H4 (cell line): Measurements from ENCODE around the gene PITX1. TPM values are rescaled to one million over a fixed set of nuclear protein-coding genes. Genes with fewer than 3 reads are reported as not detected.

ENCODE experiments used
- DNase-seq: peaks from one replicate; pipeline ENCODE4 v3.0.0-alpha.2; 2015; ENCODE audit warnings: low spot score
- total RNA-seq: library from RNA; depleted of rRNA; stranded (reverse); fragments of >200 nt; shearing (Covaris generic); gene quantifications from 2 replicates; pipeline ENCODE4 v1.2.3, GENCODE V29; 2014

The PITX1 gene
- total RNA-seq, 1 experiment from 2014 or later = 27.0 TPM

DNA sequence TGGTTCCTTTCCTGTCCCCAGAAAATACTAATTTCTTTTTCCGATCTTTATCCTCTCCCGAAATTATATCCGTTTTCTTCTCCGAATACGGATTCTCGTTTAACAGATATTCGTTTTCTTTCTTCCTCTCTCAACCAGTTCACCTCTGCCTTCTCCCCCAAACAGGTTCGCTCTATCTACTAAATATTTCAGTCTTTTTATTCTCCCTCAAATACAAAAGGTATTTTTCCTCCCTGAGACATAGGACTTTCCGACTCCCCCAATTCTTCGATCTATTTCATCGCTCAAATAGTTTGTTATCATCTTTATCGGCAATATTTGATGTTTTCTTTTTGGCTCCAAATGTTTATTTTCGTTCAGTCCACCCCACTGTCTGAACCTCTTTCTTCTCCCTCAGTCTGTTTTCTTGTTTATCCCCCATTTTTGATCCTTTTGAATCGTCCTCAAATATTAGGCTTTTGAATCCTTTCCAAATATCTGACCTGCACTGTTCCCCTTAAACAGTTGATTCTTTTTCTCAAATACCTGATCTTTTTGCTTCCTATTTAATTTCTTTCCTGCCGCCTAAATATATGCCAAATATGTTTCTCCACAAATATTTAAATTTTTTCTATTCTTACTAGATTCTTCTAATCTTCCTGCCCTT lies 4.4 kb downstream of the PITX1 start:
- no peak for DNase-seq

DNA sequence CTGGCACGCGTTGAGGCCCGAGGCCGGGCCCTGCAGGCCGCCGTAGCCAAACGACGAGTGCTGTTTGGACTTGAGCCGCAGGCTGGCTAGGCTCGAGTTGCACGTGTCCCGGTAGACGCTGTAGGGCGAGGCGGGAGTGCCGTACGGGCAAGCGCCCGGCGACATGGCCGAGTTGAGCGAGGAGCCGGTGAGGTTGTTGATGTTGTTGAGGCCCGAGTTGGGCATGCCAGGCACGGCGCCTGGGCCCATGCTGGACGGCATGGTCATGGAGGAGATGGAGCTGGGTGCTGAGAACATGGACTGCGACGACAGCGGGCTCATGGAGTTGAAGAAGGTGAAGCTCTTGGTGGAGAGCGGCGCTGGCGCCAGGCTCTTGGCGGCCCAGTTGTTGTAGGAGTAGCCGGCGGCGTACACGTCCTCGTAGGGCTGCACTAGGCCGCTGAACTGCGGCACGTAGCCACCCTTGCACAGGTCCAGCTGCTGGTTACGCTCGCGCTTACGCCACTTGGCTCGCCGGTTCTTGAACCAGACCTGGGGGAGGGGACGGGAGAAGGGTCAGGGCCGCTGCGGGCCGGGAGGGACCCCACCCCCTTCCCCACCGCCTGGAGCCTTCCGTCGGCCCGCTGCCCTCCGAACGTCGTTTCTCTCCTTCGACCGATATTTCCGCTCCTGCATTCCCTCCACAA lies 5.1 kb downstream of the PITX1 start:
- no peak for DNase-seq

DNA sequence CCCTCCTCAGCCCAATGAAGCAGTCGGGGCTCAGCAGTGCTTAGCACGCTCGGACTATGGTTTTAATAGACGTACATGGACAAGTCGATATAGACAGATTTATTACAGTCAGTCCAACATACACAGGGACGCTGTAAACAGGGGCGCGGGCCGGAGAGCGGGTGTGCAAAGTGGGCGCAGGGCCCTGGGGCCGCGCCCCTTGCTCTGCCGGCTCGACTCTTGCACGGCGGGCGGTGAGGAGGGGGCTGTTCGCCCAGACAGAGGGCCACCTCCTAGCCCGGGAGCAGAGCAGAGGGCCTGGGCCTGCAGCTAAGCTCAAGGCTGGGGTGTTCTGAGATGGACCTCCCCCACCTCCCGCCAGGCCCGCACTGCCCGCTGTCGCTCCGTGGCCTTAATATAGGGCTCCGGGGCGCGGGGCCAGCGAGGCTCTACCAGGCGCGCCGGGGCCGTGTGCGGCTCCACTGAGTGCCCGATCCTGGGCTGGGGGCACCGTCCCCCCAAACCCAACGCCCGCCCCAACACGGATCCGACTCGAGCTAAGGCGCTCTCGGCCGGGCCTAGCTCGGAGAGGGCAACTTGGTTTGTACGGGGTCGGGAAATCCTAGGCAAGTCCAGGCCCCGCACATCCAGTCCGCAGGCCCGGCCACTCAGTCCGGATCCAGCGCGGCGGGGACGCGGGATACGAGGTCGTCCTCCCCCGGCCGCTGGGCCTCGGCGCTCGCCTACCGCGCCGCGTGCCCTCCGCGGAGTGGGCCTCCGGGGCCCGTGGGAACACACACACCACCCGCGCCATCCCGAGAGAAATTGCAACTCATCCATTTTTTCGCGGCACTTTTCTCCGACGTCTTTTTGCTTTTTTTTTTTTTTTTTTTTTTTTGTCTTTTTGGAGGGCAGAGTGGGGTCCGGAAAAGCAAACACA lies 6.1 kb downstream of the PITX1 start:
- no peak for DNase-seq

GRCh38 chr5:135027266-135027696 lies 6.7 kb downstream of the PITX1 start:
- no peak for DNase-seq

GRCh38 chr5:135026645-135027265 lies 7.3 kb downstream of the PITX1 start:
- no peak for DNase-seq

- no peak for DNase-seq
These were observed 8.0 kb downstream of the PITX1 start for GRCh38 chr5:135025730-135026644.

- DNase-seq = no peak
These were observed 8.9 kb downstream of the PITX1 start for GRCh38 chr5:135024956-135025729.

- no peak for DNase-seq
These were observed 13.7 kb downstream of the PITX1 start for GRCh38 chr5:135020111-135020895.

- DNase-seq = no peak
These were observed 14.7 kb downstream of the PITX1 start for GRCh38 chr5:135019314-135019713.

GRCh38 chr5:135018457-135018856 lies 15.6 kb downstream of the PITX1 start:
- no peak for DNase-seq

GRCh38 chr5:135016861-135017290 lies 17.2 kb downstream of the PITX1 start:
- no peak for DNase-seq

GRCh38 chr5:135015942-135016341 lies 18.1 kb downstream of the PITX1 start:
- DNase-seq = no peak

DNA sequence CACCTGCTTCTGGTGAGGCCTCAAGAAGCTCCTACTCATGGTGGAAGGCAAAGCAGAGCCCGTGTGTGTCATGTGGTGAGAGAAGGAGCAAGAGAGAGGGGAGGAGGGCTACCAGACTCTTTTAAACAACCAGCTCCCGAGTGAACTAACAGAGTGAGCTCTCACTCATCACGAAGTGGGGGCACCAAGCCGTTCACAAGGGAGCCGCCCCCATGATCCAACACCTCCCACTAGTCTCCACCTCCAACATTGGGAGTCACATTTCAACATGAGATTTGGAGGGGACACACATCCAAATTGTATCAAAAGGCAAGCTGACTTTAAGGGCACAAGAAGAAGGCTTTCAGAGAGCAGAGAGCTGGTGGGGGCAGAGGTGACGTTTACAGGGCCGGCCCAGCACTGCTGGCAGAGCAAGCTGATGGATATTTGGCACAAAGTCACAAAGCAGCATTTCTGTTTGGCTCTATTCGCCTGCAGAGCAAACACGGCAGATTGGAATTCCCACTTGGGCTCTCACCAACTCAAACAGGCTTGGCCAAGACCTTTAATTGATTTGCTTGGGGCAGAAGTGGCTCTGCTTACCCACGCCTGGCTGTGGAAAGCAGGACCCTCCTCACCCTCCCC lies 20.0 kb downstream of the PITX1 start:
- DNase-seq = no peak

GRCh38 chr5:135013445-135013844 lies 20.6 kb downstream of the PITX1 start:
- DNase-seq = no peak

DNA sequence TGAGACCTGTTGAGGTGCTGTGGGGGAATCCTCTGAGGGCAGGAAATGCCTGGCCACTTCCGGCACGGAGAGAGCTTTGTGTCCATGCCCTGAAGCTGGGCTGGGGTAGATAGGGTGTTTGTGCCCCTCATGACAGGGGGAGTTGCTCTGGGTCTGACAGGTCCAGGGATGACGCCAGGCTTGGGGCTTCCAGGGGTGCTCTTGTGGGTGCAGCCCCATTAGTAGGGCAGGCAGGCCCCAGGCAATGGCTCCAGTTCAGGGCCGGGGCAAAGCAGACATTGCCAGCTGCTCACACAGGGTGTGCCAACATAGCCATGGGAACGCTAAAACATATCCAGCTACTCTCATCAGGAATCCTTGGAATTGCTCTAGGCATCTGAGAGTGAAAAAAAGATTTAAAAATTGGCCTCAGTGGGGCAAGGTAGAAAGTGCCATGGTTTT lies 21.1 kb downstream of the PITX1 start:
- no peak for DNase-seq

- DNase-seq = no peak
These were observed 21.9 kb downstream of the PITX1 start for GRCh38 chr5:135012033-135012588.

DNA sequence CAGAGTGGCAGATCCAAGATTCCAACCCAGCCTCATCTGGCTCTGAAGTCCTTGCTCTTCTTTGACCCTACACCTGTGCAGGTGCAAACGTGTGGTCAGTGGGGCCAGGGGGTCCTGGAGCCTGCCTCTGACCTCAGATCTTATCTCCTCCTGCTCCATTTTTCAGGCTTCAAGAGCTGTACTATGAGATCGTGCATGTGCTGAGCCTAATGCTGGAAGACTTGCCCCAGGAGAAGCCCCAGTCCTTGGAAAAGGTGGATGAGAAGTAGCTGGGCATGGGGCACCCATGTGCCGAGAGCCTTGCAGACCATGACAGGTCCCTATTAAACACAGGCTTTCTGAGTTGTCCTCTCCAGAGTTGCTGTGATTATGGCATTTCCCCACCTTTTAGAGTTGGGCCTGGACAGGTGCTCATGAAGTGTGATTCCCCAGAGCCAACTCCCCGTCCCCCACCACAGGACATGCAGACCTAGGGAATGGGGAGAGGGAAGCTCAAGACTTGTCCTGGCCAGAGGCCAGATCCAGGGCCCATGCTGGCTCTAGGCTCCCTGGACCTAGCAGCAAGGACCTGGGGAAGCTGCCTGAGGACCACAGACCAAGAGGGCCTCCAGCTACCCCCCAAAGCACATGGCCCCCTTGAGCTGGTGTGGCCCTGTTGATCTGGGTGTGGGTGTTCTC lies 22.5 kb downstream of the PITX1 start:
- DNase-seq = no peak
